ENCODE results near the gene EFHD1.
A peak's percentile ranks its signal among the peaks of the same experiment; 100 is the strongest.

EFHD1 gene

DNA sequence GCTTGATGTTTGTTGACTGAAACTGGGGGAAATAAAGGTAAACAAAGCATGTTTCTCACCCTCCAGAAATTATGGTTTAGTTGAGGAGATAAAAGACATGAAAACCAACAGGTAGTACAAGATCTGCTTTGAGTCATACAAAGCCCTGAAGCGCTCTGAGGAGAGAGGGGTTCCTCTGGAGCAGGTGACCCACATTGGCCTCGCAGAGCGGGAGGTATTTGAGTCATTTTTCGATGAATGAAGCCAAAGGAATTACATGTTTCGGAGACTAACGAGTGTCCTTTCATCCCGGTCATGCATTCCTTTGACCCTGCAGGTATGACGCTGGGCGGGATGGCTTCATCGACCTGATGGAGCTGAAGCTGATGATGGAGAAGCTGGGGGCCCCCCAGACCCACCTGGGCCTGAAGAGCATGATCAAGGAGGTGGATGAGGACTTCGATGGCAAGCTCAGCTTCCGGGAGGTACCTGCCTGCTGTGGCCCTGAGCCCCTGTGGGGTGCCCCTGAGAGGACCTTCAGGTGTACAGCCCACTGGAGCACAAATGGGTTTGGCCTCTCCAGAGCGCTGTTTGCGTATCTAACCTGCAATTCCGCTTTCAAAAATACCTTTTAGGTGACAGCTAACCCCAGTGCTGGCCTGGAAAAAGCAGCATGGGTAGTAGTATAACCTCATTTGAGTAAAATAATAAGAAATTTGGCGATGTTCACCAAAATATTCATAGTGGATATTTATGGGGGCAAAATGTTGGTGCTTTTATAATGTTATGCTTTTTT is 29.3 kb downstream of the EFHD1 start:
- Histone ChIP-seq H3K27ac (no peak overlapping the region), H3K27me3 (replicated peaks) (no peaks in the 10 kb centered on the region), H3K36me3 (replicated peaks) (no peaks in the 10 kb centered on the region), H3K4me3 (ENCODE audit: low read depth, low read length) (no peak overlapping the region)
- no peak for DNase-seq
- TF ChIP-seq, protein P1, sequence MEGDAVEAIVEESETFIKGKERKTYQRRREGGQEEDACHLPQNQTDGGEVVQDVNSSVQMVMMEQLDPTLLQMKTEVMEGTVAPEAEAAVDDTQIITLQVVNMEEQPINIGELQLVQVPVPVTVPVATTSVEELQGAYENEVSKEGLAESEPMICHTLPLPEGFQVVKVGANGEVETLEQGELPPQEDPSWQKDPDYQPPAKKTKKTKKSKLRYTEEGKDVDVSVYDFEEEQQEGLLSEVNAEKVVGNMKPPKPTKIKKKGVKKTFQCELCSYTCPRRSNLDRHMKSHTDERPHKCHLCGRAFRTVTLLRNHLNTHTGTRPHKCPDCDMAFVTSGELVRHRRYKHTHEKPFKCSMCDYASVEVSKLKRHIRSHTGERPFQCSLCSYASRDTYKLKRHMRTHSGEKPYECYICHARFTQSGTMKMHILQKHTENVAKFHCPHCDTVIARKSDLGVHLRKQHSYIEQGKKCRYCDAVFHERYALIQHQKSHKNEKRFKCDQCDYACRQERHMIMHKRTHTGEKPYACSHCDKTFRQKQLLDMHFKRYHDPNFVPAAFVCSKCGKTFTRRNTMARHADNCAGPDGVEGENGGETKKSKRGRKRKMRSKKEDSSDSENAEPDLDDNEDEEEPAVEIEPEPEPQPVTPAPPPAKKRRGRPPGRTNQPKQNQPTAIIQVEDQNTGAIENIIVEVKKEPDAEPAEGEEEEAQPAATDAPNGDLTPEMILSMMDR (IDR thresholded peaks at IDR 0.05; ENCODE audit: low read depth, low read length, missing control alignments): no peak
- in situ Hi-C loops (cut with HindIII; ENCODE audit: low pct_ligation_motif_present, low sequenced_read_pairs): no loop called here

DNA sequence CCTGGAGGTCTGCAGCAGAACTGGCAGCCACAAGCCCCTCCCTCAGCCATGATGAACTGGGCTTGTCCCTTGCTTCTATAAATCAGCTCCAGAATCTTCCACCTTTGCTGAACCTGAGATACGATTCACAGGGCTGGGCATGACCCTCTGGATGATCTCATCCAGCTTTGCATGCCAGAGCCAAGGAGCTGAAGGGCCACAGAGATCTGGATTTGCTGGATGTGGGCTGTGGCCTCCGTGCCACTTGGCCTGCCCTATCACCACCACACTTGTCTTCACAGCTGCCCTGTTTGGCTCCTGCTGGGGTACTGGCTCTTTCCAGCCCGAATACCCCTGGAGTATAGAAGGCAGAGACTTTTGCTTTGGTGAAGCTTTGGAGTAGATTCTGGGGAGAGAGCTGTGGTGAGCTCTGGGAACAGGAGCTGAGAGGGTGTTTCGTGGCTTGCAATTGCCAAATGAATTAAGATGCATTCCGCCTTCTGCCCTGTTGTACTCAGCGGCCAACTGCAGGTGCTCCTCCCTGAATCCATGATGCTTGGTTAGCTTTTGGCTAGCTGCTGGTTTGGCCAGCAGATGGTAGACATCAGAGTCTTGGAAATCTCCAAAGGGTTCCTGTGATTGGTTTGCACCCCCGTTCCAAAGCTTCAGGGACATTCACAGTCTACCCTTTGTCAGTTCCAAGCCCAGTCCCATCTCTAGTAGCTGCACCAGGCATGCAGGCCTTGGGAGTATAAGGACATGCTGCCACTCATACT is 32.8 kb downstream of the EFHD1 start:
- DNase-seq: no peak
- Histone ChIP-seq H3K36me3 (replicated peaks) (no peaks in the 10 kb centered on the region), H3K27me3 (replicated peaks) (no peaks in the 10 kb centered on the region), H3K27ac (no peak overlapping the region), H3K4me3 (ENCODE audit: low read depth, low read length) (no peak overlapping the region)
- TF ChIP-seq, protein P1 (IDR thresholded peaks at IDR 0.05; ENCODE audit: low read depth, low read length, missing control alignments): no peak
- in situ Hi-C loops (cut with HindIII; ENCODE audit: low pct_ligation_motif_present, low sequenced_read_pairs): no loop called here

DNA sequence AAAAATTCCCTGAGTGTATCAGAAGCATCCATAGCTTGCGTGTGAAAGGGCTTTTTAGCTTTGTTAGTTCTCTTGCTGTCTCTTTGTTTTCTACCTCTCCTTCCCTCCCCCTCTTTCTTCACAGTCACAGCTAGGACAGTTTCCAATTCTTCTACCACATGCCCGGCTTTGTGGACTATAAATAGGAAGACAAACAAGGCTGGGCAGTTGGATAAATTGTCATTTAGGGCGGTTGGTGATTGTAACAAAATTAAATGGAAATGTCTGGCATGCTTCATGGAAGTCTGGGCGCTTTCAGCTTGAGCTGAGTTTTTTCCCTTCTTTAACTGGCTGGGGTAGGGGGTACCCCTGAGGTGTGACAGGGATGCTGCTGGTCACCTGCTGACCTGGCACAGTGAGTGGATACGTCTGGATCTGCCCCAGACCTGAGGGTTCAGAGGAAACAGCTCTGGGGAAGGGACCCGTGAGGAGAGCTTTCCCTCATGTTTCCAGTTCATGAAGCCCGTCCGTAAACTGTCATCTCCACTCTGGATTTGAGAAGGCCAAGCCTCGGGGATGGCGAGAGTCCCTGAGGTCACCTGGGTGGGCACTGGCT is 34.7 kb downstream of the EFHD1 start:
- in situ Hi-C loops (cut with HindIII; ENCODE audit: low pct_ligation_motif_present, low sequenced_read_pairs): no loop called here
- DNase-seq: no peak
- no peaks in the 10 kb centered on the region for H3K27me3 ChIP-seq (replicated peaks)
- TF ChIP-seq, protein P1 (IDR thresholded peaks at IDR 0.05; ENCODE audit: low read depth, low read length, missing control alignments): no peak
- no peak overlapping the region for H3K27ac ChIP-seq
- H3K4me3 ChIP-seq (ENCODE audit: low read depth, low read length): no peak overlapping the region
- H3K36me3 ChIP-seq (replicated peaks): no peaks in the 10 kb centered on the region

DNA sequence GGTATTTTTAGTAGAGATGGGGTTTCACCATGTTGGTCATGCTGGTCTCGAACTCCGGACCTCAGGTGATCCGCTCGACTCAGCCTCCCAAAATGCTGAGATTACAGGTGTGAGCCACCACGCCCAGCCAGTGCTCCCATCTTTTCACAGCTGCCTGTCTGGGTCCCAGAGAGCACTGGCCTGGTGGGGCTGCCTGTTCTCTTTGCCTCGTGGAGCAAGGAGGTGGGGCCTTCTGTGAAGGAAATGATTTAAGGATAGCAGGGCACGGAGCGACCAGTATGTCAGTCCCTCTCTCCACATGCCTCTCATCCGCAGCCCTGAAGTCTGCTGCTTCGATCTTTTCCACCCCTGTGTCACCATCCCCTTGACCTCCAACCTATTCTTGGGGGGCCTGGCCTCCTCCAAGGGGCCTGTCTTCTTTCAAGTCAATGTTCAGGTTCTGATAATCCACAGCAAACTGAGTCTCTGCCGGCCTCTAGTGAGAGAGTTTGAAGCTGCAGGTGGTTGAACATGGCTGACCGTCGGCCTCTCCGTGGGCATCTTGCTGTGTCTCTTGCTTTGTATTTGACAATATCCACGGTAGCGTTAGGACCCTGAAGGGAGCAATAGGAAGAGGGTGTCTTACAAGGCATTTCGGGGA is 35.5 kb downstream of the EFHD1 start:
- DNase-seq: peak; percentile 25
- TF ChIP-seq, protein P1 (IDR thresholded peaks at IDR 0.05; ENCODE audit: low read depth, low read length, missing control alignments): peak; percentile 74
- Histone ChIP-seq H3K36me3 (replicated peaks) (no peaks in the 10 kb centered on the region), H3K27me3 (replicated peaks) (no peaks in the 10 kb centered on the region), H3K27ac (no peak overlapping the region), H3K4me3 (ENCODE audit: low read depth, low read length) (no peak overlapping the region)
- in situ Hi-C loops (cut with HindIII; ENCODE audit: low pct_ligation_motif_present, low sequenced_read_pairs): no loop called here

DNA sequence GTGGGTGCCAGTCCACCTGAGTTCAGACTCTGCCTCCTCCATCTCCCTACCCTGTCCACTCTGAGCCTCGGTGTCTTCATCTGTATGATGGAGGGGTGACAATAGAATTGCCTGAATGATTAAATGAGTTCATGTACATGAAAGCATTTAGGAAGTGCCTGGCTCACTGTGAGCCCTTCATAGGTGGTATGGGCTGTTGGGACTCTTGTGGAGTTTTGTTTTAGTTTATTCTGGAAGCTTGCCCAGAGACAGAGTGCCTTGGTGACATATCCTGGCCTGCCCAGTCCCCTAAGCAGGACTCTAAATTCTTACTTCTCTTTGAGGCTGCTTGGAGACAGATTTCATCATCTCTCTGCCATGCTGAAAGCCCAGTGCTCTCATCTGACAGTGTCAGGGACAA is 39.2 kb downstream of the EFHD1 start:
- in situ Hi-C loops (cut with HindIII; ENCODE audit: low pct_ligation_motif_present, low sequenced_read_pairs): no loop called here
- DNase-seq: no peak
- Histone ChIP-seq H3K36me3 (replicated peaks) (no peaks in the 10 kb centered on the region), H3K4me3 (ENCODE audit: low read depth, low read length) (no peak overlapping the region), H3K27me3 (replicated peaks) (no peaks in the 10 kb centered on the region), H3K27ac (no peak overlapping the region)
- TF ChIP-seq, protein P1 (IDR thresholded peaks at IDR 0.05; ENCODE audit: low read depth, low read length, missing control alignments): no peak

Data from brain microvascular endothelial cell (primary cell).